Iris pigment epithelial cell (primary cell): ENCODE data around the gene RNF144A.
"Not testable (repeated sequence)": the region's sequence is repeated elsewhere in the genome, so short reads cannot be mapped to it uniquely, and the experiment has no call there.

Experiments used
- DNase-seq: peaks from one replicate; pipeline ENCODE4 v3.0.0-alpha.2; 2011; ENCODE audit warnings: low read depth

The RNF144A gene

DNA sequence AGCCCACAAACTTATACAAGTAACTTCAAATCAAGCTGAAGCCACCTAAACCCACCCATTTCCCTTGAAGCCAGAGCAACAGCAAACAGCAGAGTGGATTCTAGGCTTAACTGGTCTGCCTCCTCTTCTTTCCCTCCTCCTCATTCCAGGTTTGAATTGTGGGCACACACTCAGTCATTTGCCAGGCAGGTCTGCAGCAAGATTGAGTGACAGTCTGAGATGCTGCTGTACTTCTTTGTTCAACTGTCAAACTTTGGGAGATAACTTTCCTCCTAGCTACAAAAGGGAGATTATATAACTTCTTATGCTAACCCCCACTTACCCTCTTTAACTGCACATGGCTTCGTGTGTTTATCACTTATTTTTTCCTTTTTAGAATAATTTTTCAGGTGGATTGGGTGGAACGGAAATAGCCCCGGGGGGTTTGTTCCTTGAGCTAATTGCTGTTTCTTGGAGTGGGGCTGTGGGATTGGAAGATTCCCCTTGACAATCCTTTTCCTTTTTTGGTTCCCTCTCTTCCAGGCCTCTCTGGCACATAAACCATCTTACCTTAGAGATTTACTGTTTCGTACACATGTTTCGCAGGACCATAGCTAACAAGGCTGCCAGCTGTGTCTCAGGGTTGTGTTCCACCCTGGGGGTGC lies 55.0 kb downstream of the RNF144A start:
- DNase-seq: no peak

DNA sequence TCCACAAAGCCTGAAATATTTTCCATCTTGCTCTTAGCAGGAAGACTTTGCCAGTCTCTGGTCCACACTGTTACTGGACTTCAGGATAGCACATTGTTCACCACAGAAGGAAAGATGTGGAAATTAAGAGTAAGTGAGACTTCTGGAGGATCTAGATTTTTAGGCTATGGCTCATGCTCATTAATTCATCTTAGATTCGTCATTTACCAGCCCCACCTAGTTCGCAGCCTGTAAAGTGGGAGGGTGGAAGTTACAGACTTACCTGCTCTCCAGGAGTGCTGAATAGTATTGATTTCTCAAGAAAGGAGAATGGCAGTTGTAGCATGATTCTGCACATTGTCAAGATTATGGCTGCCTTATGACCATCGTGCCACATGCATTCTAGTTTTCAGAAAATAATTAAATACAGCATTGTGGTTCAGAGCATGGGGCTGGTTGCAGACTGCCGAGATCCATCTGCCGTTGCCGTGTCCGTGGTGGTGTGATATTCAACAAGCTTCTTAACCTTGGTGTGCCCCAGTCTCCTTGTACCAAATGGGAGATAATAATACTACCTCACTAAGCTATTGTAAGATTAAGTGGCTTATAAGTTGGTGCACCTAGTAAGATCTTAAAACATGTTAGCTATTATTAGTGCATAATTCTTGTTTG lies 56.8 kb downstream of the RNF144A start:
- no peak for DNase-seq

DNA sequence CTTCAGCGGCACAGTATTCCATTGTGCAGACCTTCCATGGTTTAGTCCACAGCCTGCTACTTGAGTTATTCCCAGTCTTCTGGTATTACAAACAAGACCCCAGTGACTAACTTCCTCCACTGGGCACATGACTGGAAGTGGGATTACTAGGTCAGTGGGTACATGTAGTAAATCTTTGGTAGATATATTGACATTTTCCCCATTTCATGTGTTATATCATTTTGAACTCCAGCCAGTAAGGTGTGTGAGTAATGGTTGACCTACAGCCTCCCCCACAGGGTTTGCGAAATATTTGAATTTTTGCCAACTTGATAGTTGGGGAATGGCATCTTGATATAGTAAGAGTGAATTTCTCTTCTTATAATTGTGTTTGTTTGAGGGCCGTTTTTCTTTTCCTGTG lies 58.8 kb downstream of the RNF144A start:
- peak; percentile 66 for DNase-seq

DNA sequence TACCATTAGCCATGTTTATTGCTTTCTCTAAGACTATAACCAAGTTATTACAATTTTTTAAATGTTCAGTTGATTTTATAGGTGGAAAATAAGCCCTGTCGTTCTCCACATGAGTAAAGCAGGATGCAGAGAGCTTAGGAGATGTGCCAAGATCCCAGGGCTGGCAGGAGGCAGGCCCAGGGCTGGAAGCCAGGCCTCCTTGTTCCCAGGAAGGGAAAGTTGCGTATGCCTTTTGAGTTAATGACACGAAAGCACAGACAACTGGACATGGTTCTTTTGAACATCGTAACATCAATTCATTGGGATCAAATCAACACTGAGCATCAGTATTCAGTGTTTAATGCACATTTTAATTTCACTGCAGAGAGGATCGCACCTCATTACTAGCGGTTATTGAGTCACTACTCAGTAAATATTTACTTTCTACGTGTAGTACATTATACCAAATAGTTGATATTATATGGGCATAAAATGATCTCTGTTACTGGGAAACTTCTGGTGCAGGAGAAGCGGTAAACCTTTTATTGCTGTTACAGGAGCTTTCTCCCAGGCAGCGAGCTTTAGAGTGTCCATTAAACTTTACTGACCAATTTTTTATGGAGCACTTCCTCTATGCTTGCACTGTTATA lies 60.0 kb downstream of the RNF144A start:
- peak; percentile 48 for DNase-seq

DNA sequence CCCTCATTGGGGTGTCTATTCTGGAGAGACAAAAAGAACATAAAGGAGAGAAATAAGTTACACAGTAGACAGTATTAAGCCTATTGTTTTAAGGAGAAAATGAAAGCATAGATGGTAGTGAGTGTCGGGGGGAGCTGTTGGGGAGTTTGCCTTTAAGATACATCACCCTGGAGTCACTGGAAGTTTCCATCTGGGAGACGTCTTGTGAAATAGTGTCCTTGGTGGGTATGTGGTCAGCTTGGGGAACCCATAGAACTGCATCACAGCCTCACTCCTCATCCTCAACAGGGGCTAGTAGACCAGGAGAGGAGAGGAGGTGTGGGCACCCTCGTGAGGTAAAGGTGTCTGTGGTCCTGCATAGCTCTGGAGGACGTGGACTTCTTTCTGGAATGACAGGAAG lies 60.6 kb downstream of the RNF144A start:
- DNase-seq: peak; percentile 56

DNA sequence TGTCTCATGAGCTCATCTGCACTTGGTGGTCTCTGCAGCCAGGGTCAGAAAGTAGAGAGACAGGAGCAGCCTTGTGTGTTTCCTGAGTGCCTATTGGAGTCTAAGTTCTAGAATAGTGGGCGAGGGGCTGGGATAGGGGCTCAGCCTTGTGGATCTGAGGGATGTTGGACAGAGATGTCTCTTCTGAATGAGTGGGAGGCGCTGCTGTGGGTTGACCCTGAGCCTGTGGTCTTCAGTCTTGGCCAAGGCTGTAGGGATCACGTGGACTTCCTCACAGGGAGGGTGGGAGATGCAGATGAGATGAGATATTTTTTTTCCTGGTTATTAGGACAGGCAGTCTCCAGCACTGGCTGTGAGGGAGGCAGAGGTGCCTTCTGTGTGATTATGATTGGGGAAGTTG lies 61.8 kb downstream of the RNF144A start:
- no peak for DNase-seq

DNA sequence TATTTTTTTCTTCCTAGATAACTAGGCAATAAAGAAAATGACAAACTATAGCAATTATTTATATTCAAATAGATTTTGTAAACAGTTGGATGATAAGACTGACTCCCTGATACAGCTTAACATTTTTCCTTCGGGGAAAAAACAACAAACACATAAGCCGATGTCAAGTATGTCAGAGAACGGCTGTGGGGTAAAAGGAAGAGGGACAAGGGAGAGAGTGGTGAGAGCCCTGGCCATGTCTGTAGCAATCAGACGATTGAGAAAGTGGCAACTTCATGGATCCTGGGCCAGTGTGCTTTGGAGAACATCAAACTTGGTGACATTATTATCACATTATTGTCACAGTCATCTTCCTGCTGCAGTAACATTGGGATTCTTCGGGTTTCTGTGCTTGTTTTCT lies 65.2 kb downstream of the RNF144A start:
- DNase-seq: no peak

DNA sequence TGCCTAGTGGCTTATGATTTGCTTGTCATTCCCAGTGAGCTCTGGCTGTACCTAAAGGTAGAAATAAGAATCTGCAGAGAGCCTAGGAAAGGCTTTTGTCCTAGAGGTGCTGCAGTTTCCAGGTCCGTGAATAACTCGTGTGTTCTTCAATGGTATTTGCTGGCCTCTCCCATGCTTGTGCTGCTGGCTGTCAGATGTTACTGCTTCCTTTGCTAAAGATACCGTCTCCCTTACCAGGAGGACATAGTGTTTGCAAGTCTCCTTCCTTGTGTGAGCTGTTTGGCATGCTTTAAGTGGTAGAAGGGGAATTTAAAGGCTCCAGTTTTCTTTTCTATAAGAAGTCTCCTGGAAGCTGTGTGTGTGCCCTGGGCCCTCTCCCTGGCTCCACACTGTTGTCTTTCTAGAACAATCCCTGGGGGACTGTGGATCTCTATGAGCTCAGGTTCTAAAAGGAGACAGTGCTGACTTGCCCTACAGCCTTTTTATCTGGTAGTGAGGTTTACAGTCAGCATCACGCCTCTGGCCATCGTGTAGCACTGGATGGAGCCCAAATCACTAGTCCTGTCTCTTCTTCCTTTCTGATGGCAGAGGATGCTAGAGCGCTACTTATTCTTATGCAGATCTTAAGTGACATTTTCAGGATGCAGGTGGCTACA lies 65.8 kb downstream of the RNF144A start:
- DNase-seq: peak; percentile 29

DNA sequence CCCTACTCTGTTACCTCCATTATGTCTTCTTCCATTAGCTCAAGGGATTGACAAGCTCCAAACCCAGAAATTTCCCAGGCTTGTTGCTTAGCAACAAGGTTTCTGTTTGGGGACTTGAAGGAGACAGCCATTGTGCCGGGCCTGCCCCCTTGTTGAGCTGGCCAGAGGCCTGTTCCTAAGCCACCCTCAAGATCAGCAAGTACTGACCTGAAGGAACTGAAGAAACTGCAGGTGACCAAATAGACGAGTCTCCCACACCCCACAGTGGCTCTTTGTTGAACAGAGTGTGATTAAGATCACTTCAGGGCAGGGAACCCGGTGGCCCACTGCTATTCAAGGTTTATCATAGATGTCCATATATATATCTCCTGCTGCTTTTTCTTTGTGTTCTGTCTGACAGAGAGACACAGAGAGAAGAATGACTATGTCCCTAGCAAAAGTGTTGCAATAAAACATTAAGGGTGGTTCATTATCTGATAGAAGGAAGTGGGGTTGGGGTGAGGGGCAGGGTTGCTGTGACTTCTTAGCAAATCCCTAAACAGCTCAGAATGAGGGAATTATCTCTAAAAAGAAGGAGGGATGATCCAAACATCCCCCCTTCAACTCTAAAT lies 69.2 kb downstream of the RNF144A start:
- peak; percentile 32 for DNase-seq

DNA sequence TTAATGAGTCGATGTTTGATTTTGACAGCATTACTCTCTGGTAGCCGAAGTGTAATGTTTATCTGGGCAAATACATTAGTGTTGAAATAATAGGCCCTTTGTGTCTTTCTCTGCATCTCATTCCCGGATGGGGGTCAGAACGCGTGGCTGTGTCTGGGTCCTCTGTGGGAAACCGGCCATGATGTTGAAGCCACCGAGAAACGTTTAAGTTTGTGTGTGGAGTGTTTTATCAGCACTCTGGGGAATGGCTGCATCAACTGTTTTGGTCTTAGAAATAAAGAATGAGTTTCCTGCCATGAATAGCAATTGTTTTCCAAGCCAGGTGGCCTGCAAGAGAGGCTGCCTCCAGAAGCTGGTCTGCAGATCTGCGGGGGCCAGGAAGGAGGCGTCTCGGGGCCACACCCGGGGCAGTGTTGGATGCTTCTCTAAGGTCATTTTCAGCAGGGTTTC lies 69.7 kb downstream of the RNF144A start:
- no peak for DNase-seq

DNA sequence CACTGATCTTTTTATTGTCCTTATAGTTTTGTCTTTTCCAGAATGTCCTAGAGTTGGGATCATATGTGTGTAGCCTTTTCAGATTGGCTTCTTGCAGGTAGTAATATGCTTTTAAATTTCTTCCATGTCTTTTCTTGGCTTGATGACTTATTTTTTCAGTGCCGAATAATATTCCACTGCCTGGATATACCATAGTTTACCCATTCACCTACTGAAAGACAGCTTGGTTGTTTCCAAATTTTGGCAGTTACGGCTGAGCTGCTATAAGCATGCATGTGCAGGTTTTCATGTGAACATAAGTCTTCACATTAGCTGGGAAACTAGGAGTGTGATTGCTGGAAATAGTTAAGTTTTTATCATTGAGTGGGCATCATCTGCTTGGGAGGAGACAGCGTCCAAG lies 73.7 kb downstream of the RNF144A start:
- no peak for DNase-seq

DNA sequence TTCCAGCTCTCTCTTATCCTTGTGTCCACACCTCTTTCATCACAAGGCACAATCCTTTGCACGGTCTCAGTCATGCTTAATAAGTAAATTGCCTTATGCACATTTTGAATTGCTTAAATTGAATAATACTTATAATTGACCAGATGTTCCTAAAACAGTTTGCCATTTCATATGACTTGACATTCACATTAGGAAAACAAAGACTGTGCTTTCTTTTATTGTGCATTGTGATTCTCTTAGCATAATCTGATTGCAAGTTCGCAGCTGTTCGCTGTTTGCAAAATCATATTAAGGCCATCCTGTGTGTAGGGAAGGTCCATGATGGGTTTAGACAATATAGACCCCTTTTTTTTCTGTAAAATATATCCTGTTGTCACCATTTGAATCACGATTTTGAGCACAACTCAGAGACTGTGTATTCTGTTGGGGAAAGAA lies 75.6 kb downstream of the RNF144A start:
- no peak for DNase-seq

DNA sequence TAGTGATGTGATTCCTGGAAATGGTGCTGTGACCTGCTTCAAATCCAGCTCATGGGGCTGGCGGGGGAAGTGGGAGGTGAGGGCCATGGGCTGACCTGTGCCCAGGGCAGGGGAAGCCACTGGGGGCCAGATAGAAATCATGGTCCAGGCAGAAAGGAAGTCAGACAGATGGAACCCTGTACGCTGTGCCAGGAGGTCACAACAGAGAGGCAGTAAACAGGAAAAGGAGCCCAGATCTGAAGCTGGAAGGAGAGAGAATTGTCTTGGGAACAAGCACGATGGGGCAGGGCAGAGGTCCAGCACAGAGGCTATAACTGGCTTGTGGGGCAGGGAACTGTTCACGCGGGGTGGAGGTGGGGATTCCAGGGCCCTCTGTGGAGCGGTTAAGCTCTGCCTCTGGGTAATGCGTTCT lies 76.0 kb downstream of the RNF144A start:
- no peak for DNase-seq

DNA sequence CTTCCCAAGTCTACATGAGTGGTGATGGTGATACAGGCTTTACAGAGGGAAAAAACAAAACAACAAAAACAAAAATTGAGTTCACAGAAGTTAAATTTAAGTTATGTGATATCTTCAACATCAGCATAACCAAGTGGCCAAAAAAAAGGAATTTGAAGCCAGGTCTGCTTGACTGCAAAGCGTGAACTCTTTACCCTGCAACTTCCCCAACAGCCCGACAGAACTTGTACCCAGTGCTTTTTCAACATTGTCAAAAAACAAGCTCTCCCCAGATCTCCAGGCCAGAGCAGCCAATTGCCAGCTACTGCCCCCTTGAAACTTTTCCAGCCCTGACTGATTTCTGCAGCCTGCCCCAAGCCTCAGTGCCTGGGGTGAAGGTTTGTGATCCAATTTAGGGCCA lies 76.7 kb downstream of the RNF144A start:
- no peak for DNase-seq

DNA sequence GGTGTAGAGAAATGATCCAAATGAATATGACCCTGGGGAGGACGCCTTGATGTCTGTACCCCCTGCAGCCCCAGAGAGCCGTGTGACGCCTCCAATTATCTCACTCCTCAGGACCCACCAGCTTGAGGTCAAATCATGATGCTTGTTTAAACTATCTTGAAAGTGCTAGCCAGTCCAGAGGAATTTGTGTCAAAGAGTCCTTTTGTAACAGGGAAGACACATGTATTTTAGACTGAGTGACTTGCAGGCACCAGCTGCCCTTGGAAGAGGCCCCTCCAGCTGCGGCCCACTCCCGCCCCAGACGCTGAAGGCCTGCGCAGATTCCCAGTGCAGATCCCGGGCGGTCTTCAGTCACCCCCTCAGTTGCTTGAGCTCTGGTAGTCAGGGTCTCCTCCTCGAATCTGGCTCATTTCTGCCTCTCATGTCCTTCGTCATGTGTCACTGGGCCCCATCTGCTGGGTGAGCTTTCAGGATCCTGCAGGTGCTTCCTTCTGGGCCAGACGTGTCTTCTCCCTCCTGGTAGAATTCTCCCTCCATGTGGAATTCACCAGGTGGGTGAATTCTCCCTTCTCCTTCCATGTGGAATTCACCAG lies 77.4 kb downstream of the RNF144A start:
- DNase-seq: no peak

DNA sequence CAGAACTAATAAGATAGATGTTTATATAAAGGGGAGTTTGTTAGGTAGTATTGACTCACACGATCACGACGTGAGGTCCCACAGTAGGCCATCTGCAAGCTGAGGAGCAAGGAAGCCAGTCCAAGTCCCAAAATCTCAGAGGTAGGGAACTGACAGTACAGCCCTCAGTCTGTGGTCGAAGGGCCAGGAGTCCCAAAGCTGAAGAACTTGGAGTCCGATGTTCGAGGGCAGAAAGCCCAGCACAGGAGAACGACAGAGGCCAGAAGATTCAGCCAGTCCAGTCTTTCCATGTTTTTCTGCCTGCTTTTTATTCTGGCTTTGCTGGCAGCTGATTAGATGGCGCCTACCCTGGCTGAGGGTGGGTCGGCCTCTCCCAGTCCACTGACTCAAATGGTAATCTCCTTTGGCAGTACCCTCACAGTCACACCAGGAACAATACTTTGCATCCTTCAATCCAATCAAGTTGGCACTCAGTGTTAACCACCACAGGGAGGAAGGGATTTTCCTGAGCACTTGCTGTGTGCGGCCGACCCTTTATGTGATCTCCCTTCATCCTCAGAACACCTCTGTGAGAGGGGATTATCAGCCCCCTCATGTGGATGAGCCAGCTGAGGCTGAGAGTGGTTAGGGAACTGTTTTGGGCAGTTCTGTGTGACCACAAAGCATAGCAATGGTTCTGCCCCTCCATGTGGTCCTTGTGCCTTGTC lies 78.3 kb downstream of the RNF144A start:
- DNase-seq: no peak

DNA sequence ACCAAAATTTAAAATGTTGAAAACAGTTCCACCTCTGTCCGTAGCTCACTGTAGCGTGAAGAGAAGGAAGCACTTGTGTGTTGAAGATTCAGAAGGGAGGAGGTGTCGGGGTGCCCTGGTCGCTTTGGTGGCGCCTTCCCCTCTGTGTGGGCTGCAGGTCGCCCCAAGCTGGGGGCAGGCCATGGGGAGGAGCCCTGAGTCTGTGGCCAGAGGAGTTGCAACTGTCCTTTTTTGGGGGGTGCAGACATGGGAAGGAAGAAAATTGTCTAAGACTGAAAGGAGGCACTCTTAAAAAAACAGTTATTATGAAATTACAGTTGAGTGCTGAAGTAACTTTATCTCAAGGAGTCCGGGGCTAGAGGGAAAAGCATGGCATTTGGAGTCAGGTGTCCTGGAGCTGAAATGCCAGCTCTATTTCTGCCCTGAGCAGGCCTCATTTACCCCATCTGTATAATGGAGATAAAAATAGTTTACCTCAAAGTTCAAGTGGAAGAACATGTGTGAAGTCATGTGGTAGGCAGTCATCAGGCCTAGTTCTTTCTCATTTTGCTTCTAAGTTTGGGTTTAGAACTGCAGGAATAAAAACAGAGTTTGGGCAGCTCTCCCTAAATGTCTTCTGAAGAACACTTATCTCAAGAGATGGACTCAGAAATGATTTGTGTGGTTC lies 82.1 kb downstream of the RNF144A start:
- no peak for DNase-seq

DNA sequence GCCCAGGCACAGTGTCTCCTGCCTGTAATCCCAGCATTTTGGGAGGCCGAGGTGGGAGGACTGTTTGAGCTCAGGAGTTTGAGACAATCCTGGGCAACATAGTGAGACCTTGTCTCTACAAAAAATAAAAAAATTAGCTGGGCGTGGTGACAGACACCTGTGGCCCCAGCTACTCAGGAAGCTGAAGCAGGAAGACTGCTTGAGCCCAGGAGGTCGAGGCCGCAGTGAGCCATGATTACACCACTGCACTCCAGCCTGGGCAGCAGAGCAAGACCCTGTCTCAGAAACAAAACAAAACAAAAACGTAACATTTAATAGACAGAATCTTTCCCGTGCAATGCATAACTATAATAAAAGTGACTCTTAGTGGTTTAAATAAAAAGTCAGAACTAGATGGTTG lies 84.2 kb downstream of the RNF144A start:
- not testable (repeated sequence) for DNase-seq

DNA sequence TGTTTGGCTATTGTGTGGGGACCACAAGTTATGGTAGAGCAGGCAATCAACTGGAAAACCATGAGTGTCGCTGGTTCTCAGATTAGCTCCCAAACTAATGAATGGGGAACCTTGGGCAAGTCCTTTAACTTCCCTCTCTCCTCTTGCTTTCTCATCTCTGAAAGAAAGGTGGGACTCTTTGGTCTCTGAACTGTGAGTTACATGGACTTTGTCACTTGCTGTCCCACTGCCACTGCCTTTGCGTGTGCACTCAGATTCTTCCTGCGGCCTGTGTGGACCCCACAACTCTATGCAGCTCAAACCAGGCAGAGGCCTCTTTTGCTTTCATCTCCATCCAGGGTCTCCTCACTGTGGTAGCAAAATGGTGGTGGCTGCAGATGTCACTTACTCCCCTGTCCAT lies 86.7 kb downstream of the RNF144A start:
- DNase-seq: no peak

DNA sequence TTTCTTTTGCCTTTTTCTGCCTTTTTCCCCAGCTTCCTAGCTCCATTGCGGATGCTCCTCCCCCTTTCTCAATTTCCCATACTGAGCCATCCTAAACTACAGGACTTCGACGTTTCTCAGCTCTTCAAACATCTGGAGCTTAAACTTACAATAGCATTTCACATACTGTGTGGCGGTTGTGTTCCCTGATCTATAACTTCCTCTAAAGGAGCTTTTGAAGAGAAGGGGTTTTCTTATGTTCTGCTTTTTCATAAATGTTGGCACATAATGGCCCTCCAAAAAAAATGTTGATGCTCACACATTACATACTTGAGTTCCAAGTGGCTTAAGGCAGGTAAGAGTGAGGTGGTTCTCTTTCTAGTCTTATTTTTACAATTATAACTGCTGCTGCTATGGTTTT lies 87.4 kb downstream of the RNF144A start:
- DNase-seq: no peak

DNA sequence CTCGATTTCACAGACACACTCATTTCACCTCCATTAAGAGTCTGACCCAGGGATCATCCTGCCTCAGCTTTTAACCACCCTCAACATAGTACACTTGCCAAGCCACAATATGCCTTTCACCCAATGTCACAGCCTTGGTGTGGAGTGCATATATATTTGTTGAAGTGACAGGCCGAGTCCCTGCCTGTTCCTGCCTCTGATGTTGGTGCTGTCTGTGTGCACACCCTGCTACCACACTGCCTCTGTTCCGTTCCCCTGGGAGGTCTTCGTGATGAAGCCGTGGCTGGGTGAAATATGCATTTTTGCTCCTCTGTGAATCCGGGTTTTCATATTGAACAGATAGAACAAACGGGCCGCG lies 90.3 kb downstream of the RNF144A start:
- no peak for DNase-seq
